Progenitor cell of endocrine pancreas (in vitro differentiated cells): ENCODE results near the gene RSPH3. TPM values are rescaled to one million over a fixed set of nuclear protein-coding genes. Genes with fewer than 3 reads are reported as not detected.

Experiments
- DNase-seq: peaks from one replicate; pipeline ENCODE4 v3.0.0; 2021; ENCODE audit warnings: low spot score; ENCODE audit not compliant: unreplicated experiment
- H3K27ac Mint-ChIP-seq: 2 replicates; pipeline ENCODE4 v1.8.0; 2021; ENCODE audit warnings: mild to moderate bottlenecking, moderate library complexity, mixed read lengths
- H3K27me3 Mint-ChIP-seq: 2 replicates; pipeline ENCODE4 v1.8.0; 2021; ENCODE audit warnings: mixed read lengths
- H3K36me3 Mint-ChIP-seq: 2 replicates; pipeline ENCODE4 v1.8.0; 2022; ENCODE audit warnings: mixed read lengths; ENCODE audit not compliant: insufficient read depth
- H3K4me1 Mint-ChIP-seq: 2 replicates; pipeline ENCODE4 v1.8.0; 2021; ENCODE audit warnings: low read depth, mixed read lengths
- H3K4me3 Mint-ChIP-seq: 2 replicates; pipeline ENCODE4 v1.8.0; 2021; ENCODE audit warnings: low read depth, mild to moderate bottlenecking, moderate library complexity, mixed read lengths
- H3K9me3 Mint-ChIP-seq: 2 replicates; pipeline ENCODE4 v1.8.0; 2021; ENCODE audit warnings: low read depth, mixed read lengths
- total RNA-seq: library from RNA; stranded (reverse); gene quantifications from 2 replicates; pipeline ENCODE4 v1.2.1, GENCODE V29; 2021
- TF ChIP-seq, protein P1 (sequence below): fragments of 200-600 bp; sonication (generic); IDR thresholded peaks from one replicate; pipeline ENCODE4 v1.5.0; 2021; ENCODE audit warnings: antibody characterized with exemption, mild to moderate bottlenecking; ENCODE audit not compliant: unreplicated experiment

RSPH3 gene
- total RNA-seq, 1 donor from 2014 or later: 10.5 TPM

DNA sequence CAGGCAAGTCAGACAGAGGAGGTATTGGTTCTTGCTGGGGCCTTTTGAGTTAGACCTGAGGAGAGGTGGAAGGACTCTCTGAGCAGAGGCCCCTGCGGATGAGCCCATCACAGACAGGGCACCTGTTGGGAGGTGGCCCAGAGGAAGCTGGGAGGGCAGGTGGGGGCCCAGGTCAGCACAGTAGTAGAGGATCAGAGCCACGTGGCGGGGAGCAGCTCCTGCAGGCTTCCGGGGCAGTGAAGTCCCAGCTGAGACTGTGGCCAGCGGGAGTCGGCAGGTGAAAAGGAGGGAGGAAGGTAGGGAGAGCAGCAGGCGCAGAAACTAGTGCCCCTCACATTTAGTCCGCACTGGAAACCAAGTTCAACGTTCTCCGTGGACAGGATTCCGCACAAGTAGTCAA is 61.8 kb downstream of the RSPH3 start:
- Mint-ChIP-seq H3K9me3 (peaks cover 9% of the 10 kb centered on the region), H3K4me1 (peaks cover 14% of the 10 kb centered on the region), H3K4me3 (no peak overlapping the region), H3K27ac (no peak overlapping the region), H3K36me3 (peaks cover 3% of the 10 kb centered on the region), H3K27me3 (peaks cover 11% of the 10 kb centered on the region)
- DNase-seq: no peak
- TF ChIP-seq, protein P1, sequence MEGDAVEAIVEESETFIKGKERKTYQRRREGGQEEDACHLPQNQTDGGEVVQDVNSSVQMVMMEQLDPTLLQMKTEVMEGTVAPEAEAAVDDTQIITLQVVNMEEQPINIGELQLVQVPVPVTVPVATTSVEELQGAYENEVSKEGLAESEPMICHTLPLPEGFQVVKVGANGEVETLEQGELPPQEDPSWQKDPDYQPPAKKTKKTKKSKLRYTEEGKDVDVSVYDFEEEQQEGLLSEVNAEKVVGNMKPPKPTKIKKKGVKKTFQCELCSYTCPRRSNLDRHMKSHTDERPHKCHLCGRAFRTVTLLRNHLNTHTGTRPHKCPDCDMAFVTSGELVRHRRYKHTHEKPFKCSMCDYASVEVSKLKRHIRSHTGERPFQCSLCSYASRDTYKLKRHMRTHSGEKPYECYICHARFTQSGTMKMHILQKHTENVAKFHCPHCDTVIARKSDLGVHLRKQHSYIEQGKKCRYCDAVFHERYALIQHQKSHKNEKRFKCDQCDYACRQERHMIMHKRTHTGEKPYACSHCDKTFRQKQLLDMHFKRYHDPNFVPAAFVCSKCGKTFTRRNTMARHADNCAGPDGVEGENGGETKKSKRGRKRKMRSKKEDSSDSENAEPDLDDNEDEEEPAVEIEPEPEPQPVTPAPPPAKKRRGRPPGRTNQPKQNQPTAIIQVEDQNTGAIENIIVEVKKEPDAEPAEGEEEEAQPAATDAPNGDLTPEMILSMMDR: no peak

DNA sequence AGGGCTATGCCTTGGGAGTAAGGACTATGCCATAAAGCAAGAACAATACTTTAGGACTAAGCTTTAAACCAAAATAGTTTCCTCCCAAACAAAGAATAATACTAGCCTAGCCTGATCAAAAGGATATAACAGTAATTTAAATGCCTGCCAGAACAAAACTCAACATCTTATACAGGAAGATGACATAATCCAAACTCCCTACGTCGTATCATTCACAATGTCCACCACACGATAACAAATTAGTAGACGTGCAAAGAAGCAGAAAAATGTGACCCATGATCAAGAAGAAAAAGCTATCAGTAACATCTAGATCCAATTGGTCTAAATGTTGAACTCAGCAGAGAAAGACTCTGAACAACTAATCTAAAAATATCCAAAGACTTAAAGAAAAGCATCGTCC is 65.8 kb downstream of the RSPH3 start:
- Mint-ChIP-seq H3K36me3 (no peaks in the 10 kb centered on the region), H3K9me3 (no peaks in the 10 kb centered on the region), H3K4me3 (no peak overlapping the region), H3K4me1 (peaks cover 9% of the 10 kb centered on the region), H3K27ac (no peak overlapping the region), H3K27me3 (peaks cover 5% of the 10 kb centered on the region)
- TF ChIP-seq, protein P1: no peak
- DNase-seq: no peak

DNA sequence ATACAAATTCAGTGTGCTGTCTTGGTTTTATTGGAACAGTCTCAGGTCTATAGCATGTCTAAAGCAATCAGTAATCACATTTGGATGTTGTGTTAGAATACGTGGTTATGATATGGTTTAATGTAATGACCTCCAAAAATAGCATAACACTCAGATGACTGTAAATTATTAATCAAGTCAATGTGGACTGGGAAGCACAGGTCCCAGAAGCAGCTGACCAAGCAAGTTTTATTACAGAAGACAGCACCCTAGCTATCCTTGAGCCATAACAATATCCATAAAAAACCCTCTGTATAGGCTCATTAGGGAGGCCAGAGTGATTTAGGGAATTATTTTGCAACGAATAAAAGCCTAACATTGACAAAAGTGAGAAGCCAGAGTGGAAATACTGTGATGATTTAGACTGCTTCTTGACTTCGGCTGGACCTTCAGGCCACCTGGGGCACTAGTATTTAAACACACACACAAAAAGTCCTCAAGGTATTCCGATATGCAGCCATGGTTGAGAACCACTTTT is 66.9 kb downstream of the RSPH3 start:
- no peak overlapping the region for H3K27ac Mint-ChIP-seq
- H3K27me3 Mint-ChIP-seq: peaks cover 1% of the 10 kb centered on the region
- no peak for DNase-seq
- H3K36me3 Mint-ChIP-seq: no peaks in the 10 kb centered on the region
- TF ChIP-seq, protein P1: no peak
- H3K9me3 Mint-ChIP-seq: no peaks in the 10 kb centered on the region
- H3K4me3 Mint-ChIP-seq: no peak overlapping the region
- H3K4me1 Mint-ChIP-seq: peaks cover 6% of the 10 kb centered on the region

DNA sequence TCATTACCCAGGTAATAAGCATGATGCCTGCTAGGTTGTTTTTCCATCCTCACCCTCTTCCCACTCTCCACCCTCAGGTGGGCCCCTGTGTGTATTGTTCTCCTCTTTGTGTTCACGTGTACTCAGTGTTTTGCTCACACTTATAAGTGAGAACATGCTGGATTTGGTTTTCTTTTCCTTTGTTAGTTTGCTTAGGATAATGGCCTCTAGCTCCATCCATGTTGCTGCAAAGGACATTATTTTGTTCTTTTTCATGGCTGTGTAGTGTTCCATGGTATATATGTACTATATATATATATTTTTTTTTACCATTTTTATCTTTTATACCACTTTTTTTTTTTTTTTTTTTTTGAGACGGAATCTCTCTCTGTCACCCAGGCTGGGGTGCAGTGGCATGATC is 71.9 kb downstream of the RSPH3 start:
- Mint-ChIP-seq H3K4me3 (no peak overlapping the region), H3K36me3 (no peaks in the 10 kb centered on the region), H3K27me3 (no peaks in the 10 kb centered on the region), H3K9me3 (no peaks in the 10 kb centered on the region), H3K4me1 (no peaks in the 10 kb centered on the region), H3K27ac (no peak overlapping the region)
- no peak for DNase-seq
- TF ChIP-seq, protein P1: no peak

DNA sequence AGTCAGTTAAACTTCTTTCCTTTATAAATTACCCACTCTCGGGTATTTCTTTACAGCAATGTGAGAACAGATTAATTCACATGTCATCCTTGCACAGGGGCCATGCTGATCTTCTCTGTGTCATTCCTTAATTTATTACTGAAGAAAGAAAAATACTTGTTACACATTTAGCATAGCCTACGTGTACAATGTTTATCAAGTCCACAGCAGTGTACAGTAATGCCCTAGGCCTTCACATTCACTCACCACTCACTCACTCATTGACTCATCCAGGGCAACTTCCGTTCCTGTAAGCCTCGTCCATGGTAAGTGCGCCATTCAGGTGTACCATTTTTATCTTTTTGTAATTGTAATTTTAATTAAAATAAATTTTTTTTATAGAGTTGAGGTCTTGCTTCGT is 73.6 kb downstream of the RSPH3 start:
- Mint-ChIP-seq H3K4me1 (no peaks in the 10 kb centered on the region), H3K27ac (no peak overlapping the region), H3K27me3 (no peaks in the 10 kb centered on the region), H3K36me3 (no peaks in the 10 kb centered on the region), H3K4me3 (no peak overlapping the region), H3K9me3 (no peaks in the 10 kb centered on the region)
- no peak for DNase-seq
- TF ChIP-seq, protein P1: no peak
